ENCODE results near the gene MORN2.

DNA sequence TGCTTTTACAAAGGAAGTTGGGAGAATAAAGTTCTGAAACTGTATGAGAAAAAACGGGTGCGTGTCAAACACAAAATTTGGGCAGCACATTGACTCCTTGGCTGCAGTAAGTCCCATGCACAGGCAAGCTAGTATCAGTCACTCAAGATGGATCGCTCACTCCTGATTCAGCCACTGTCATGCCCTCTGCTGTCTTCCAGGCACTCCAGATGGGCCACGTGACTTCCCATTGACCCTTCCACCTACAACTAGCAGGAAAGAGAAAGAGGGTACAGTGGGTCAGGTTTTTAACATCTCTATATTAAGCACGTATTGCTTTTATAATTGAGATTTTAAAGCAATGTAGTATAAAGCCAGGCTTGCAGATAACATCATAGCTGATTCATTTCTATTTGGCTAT lies 22.5 kb downstream of the MORN2 start:
- TF ChIP-seq RAD21 (conservative IDR thresholded peaks at IDR 0.05 in 1 of 2, IDR thresholded peaks at IDR 0.05 in 1 of 2) (no peak), ZSCAN20 (CRISPR knock-in tag; IDR thresholded peaks at IDR 0.05) (no peak), CTCF (IDR thresholded peaks at IDR 0.05) (no peak), BHLHE40 (IDR thresholded peaks at IDR 0.05; ENCODE audit: low read depth, low read length) (no peak), HDAC2 (IDR thresholded peaks at IDR 0.05) (no peak), CHD4 (IDR thresholded peaks at IDR 0.05; ENCODE audit: borderline replicate concordance) (no peak), NPAS2 (CRISPR knock-in tag; IDR thresholded peaks at IDR 0.05; ENCODE audit: borderline replicate concordance) (no peak), POLR2A (IDR thresholded peaks at IDR 0.05; ENCODE audit: low read length) (no peak), RNF2 (IDR thresholded peaks at IDR 0.05; ENCODE audit: borderline replicate concordance, low read depth) (no peak), CHD2 (IDR thresholded peaks at IDR 0.05; ENCODE audit: low read length, partially characterized antibody) (no peak), CEBPB (IDR thresholded peaks at IDR 0.05) (no peak)
- TF ChIP-seq, protein P1, sequence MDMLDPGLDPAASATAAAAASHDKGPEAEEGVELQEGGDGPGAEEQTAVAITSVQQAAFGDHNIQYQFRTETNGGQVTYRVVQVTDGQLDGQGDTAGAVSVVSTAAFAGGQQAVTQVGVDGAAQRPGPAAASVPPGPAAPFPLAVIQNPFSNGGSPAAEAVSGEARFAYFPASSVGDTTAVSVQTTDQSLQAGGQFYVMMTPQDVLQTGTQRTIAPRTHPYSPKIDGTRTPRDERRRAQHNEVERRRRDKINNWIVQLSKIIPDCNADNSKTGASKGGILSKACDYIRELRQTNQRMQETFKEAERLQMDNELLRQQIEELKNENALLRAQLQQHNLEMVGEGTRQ (IDR thresholded peaks at IDR 0.05), result no peak
- TF ChIP-seq, protein P2, sequence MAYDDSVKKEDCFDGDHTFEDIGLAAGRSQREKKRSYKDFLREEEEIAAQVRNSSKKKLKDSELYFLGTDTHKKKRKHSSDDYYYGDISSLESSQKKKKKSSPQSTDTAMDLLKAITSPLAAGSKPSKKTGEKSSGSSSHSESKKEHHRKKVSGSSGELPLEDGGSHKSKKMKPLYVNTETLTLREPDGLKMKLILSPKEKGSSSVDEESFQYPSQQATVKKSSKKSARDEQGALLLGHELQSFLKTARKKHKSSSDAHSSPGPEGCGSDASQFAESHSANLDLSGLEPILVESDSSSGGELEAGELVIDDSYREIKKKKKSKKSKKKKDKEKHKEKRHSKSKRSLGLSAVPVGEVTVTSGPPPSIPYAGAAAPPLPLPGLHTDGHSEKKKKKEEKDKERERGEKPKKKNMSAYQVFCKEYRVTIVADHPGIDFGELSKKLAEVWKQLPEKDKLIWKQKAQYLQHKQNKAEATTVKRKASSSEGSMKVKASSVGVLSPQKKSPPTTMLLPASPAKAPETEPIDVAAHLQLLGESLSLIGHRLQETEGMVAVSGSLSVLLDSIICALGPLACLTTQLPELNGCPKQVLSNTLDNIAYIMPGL (CRISPR knock-in tag; IDR thresholded peaks at IDR 0.05; ENCODE audit: borderline replicate concordance), result no peak
